HepG2 (cell line): ENCODE measurements around the gene ALOXE3. TPM values are rescaled to one million over a fixed set of nuclear protein-coding genes. Genes with fewer than 3 reads are reported as not detected.

Experiments
- ATAC-seq: fragments of 200-7000 bp; cut with Tn5 transposase; 3 replicates; pipeline ENCODE4 v1.9.1; 2020; ENCODE audit warnings: mild to moderate bottlenecking, moderate library complexity
- BruUV-seq: library from RNA; stranded (reverse); fragments of 400-500 nt; replicated peaks from 2 replicates; lab custom pipeline; 2021; lab: Mats Ljungman, UMichigan
- CTCF ChIA-PET: fragments of 300-600 bp; formaldehyde crosslinking; extraction: SDS; loops from one replicate; lab custom pipeline; 2021; ENCODE audit warnings: low total read pairs, inconsistent platforms, low intra/inter-chr PET ratio; lab: Yijun Ruan, JAX
- POLR2A ChIA-PET: fragments of 350-600 bp; sonication (Branson Sonifier 250); formaldehyde crosslinking; loops from one replicate; lab custom pipeline; 2020; ENCODE audit warnings: antibody characterized with exemption, inconsistent platforms; lab: Yijun Ruan, JAX
- DNase-seq: peaks from one replicate; pipeline ENCODE4 v3.0.0-alpha.2; 2015; ENCODE audit warnings: low spot score
- FAIRE-seq: peaks from 3 replicates; lab custom pipeline; 2011; peaks lifted over from hg19 to GRCh38; lab: Jason Lieb, UNC
- H2AFZ ChIP-seq: one replicate; pipeline ENCODE4 v1.6.1; 2011; ENCODE audit warnings: low read length, inconsistent platforms
- H3K27ac ChIP-seq: fragments of 300-600 bp; 3 replicates; pipeline ENCODE4 v1.8.0; 2011; ENCODE audit warnings: mixed run types, mild to moderate bottlenecking, mixed read lengths, low read length, inconsistent platforms; ENCODE audit not compliant: insufficient read depth; ENCODE audit errors: extremely low read length
- H3K27me3 ChIP-seq, 2 experiments: fragments of 200-600 bp in 1 of 2; 2 replicates in 1 of 2; 3 replicates in 1 of 2; pipeline versions ENCODE4 v1.6.0 to v1.8.0; 2011; ENCODE audit warnings: low read length in 2 of 2, mild to moderate bottlenecking in 2 of 2, moderate library complexity in 2 of 2, inconsistent platforms in 1 of 2; ENCODE audit not compliant: insufficient read depth in 2 of 2, control insufficient read depth in 1 of 2
- H3K36me3 ChIP-seq, 2 experiments: fragments of 200-600 bp in 1 of 2; replicated peaks in 1 of 2; 2 replicates in 1 of 2; 3 replicates in 1 of 2; pipeline versions ENCODE4 v1.5.1 to v1.8.0; 2011; ENCODE audit warnings: low read length in 2 of 2, inconsistent platforms in 1 of 2; ENCODE audit not compliant: insufficient read depth in 2 of 2, control insufficient read depth in 1 of 2
- H3K4me1 ChIP-seq: 2 replicates; pipeline ENCODE4 v1.5.1; 2012; ENCODE audit warnings: low read length, inconsistent platforms; ENCODE audit not compliant: insufficient read depth
- H3K4me2 ChIP-seq: 2 replicates; pipeline ENCODE4 v1.6.0; 2011; ENCODE audit warnings: low read depth, low read length, inconsistent platforms
- H3K4me3 ChIP-seq, 3 experiments: fragments of 200-600 bp in 1 of 3; sonication (generic), shearing (Covaris generic) in 1 of 3; replicated peaks in 1 of 3; 2 replicates each; pipeline ENCODE4 v1.5.1; 2011 to 2016; ENCODE audit warnings: low read length in 3 of 3, inconsistent platforms in 2 of 3, low read depth in 2 of 3, mild to moderate bottlenecking in 2 of 3, control low read depth in 1 of 3, mixed read lengths in 1 of 3; ENCODE audit not compliant: insufficient read depth in 1 of 3
- H3K79me2 ChIP-seq: one replicate; pipeline ENCODE4 v1.6.1; 2011; ENCODE audit warnings: low read length, inconsistent platforms; ENCODE audit not compliant: insufficient read depth
- H3K9ac ChIP-seq: 2 replicates; pipeline ENCODE4 v1.6.0; 2011; ENCODE audit warnings: mild to moderate bottlenecking, low read depth, low read length, inconsistent platforms; ENCODE audit not compliant: insufficient read depth
- H3K9me3 ChIP-seq: 2 replicates; pipeline ENCODE4 v1.5.1; 2012; ENCODE audit warnings: mild to moderate bottlenecking, low read length
- H4K20me1 ChIP-seq: 2 replicates; pipeline ENCODE4 v1.6.0; 2011; ENCODE audit warnings: inconsistent platforms, mild to moderate bottlenecking, low read length, moderate library complexity; ENCODE audit not compliant: insufficient read depth
- ATF5 ChIP-seq: sonication (generic); formaldehyde crosslinking; IDR thresholded peaks from 2 replicates; pipeline ENCODE4 v1.4.0; 2020; ENCODE audit warnings: mild to moderate bottlenecking, low read depth, missing genetic modification reagents
- BCL3 ChIP-seq: sonication (generic); formaldehyde crosslinking; IDR thresholded peaks from 2 replicates; pipeline ENCODE4 v1.5.1; 2020; ENCODE audit warnings: mild to moderate bottlenecking, missing genetic modification reagents, moderate library complexity
- IKZF4 ChIP-seq: sonication (generic); formaldehyde crosslinking; IDR thresholded peaks from 2 replicates; pipeline ENCODE4 v1.5.1; 2020; ENCODE audit warnings: borderline replicate concordance, mild to moderate bottlenecking, low read depth, missing genetic modification reagents; ENCODE audit errors: not compliant biosample characterization
- JDP2 ChIP-seq: sonication (generic); formaldehyde crosslinking; IDR thresholded peaks from 2 replicates; pipeline ENCODE4 v1.8.1; 2022; ENCODE audit warnings: missing genetic modification reagents, borderline replicate concordance
- KLF9 ChIP-seq: IDR thresholded peaks from 2 replicates; pipeline ENCODE4 v1.6.1; 2016; ENCODE audit warnings: low read depth
- NR2F6 ChIP-seq, 2 experiments: IDR thresholded peaks; 2 replicates each; pipeline ENCODE4 v1.6.1; 2016; ENCODE audit warnings: antibody characterized with exemption in 1 of 2, mild to moderate bottlenecking in 1 of 2
- PPARG ChIP-seq: conservative IDR thresholded peaks from 2 replicates; pipeline ENCODE4 v1.6.1; 2016; ENCODE audit warnings: missing biosample characterization, missing genetic modification reagents
- RFXANK ChIP-seq: IDR thresholded peaks from 2 replicates; pipeline ENCODE4 v1.6.1; 2016
- SALL1 ChIP-seq: sonication (generic); formaldehyde crosslinking; IDR thresholded peaks from 2 replicates; pipeline ENCODE4 v1.8.0; 2022; ENCODE audit warnings: mild to moderate bottlenecking, missing genetic modification reagents
- SMAD3 ChIP-seq: sonication (generic); formaldehyde crosslinking; IDR thresholded peaks from 2 replicates; pipeline ENCODE4 v1.4.0; 2020; ENCODE audit warnings: missing genetic modification reagents
- TFAP4 ChIP-seq: sonication (generic); IDR thresholded peaks from 2 replicates; pipeline ENCODE4 v1.6.1; 2016; ENCODE audit warnings: low read depth, borderline replicate concordance
- THAP11 ChIP-seq: IDR thresholded peaks from 2 replicates; pipeline ENCODE4 v1.6.1; 2016; ENCODE audit warnings: missing biosample characterization, missing genetic modification reagents
- XRCC5 ChIP-seq: fragments of 200-400 bp; formaldehyde crosslinking; optimal IDR thresholded peaks from 2 replicates; pipeline ENCODE3; 2017; ENCODE audit warnings: mild to moderate bottlenecking, low read length
- ZNF432 ChIP-seq: sonication (generic); formaldehyde crosslinking; IDR thresholded peaks from 2 replicates; pipeline ENCODE4 v1.5.0; 2020; ENCODE audit warnings: missing genetic modification reagents, mild to moderate bottlenecking, borderline replicate concordance
- ZNF503 ChIP-seq: sonication (generic); formaldehyde crosslinking; IDR thresholded peaks from 2 replicates; pipeline ENCODE4 v1.4.0; 2020; ENCODE audit warnings: missing genetic modification reagents
- ZNF639 ChIP-seq: conservative IDR thresholded peaks from 2 replicates; pipeline ENCODE4 v1.6.1; 2018; ENCODE audit warnings: missing genetic modification reagents
- WGBS: methylation state at CpG from one replicate; pipeline ENCODE4 v1.1.6; 2017; ENCODE audit warnings: low lambda C conversion rate; 5-methylcytosine and 5-hydroxymethylcytosine counted together
- in situ Hi-C: cut with HindIII; loops from 2 replicates; pipeline ENCODE4 v1.10.0; 2017; ENCODE audit warnings: low pct_unique_long_range_greater_than_20kb; ENCODE audit not compliant: extremely low pct_ligation_motif_present
- intact Hi-C: fragments of 100-400 bp; cut with micrococcal nuclease; formaldehyde crosslinking; loops from one replicate; pipeline ENCODE4 v1.10.0; 2022; ENCODE audit not compliant: unreplicated experiment
- polyA plus RNA-seq, 8 experiments: library from polyadenylated mRNA; depleted of rRNA in 3 of 8; stranded (reverse) in 7 of 8; unstranded in 1 of 8; fragments of >200 nt; fragmentation: Illumina TruSeq in 4 of 8; extraction: Trizol in 4 of 8; gene quantifications; 2 replicates each; pipeline versions ENCODE4 v1.2.1 to v1.2.3, GENCODE V29; 2011 to 2016; ENCODE audit warnings: low read depth in 4 of 8, missing spikeins in 1 of 8, mixed read lengths in 1 of 8; ENCODE audit not compliant: insufficient read depth in 1 of 8
- total RNA-seq, 5 experiments: library from RNA; depleted of rRNA; stranded (reverse); fragments of >200 nt; fragmentation: Illumina TruSeq; extraction: Trizol; gene quantifications; 2 replicates each; pipeline ENCODE4 v1.2.3, GENCODE V29; 2016; ENCODE audit warnings: low read depth in 1 of 5

ALOXE3 gene
- total and polyA plus RNA-seq, 2 of the 13 experiments (the other 11 are each of a cell fraction or from before 2014, with no cell fraction given), result 0.07 TPM; not detected in 1

GRCh38 chr17:8118769-8119580 is 661 bp upstream of the ALOXE3 start:
- BruUV-seq, result no TSS peak
- H3K4me1 ChIP-seq, result peaks cover 52% of the 10 kb centered on the region
- H3K9ac ChIP-seq, result peak overlapping the region; percentile 62
- 0 out of 2 replicates have a peak, but pooled peaks have one; percentile 21 for TF ChIP-seq ZNF639
- no peak for TF ChIP-seq JDP2
- no peak for TF ChIP-seq KLF9 (CRISPR knock-in tag)
- 0 out of 2 replicates have a peak, but pooled peaks have one; percentile 12 for TF ChIP-seq THAP11
- peak; percentile 54 for TF ChIP-seq NR2F6 (IDR thresholded peaks at IDR 0.05)
- TF ChIP-seq NR2F6 (CRISPR knock-in tag; IDR thresholded peaks at IDR 0.05), result 0 out of 2 replicates have a peak, but pooled peaks have one; percentile 17
- no peak for TF ChIP-seq IKZF4 (CRISPR knock-in tag)
- TF ChIP-seq ZNF503 (CRISPR knock-in tag), result peak; percentile 23; the same call in 1 of the 2 replicates
- peak; percentile 46 for TF ChIP-seq SALL1 (CRISPR knock-in tag)
- TF ChIP-seq ATF5 (CRISPR knock-in tag), result no peak
- TF ChIP-seq ZNF432, result no peak
- peak; percentile 25; the same call in 1 of the 2 replicates for TF ChIP-seq BCL3 (CRISPR knock-in tag)
- peak; percentile 72 for TF ChIP-seq XRCC5
- TF ChIP-seq TFAP4, result peak; percentile 10; the same call in 1 of the 2 replicates
- 0 out of 2 replicates have a peak, but pooled peaks have one; percentile 36 for TF ChIP-seq PPARG
- peak; percentile 78; the same call in 1 of the 2 replicates for TF ChIP-seq RFXANK (CRISPR knock-in tag)
- TF ChIP-seq SMAD3 (CRISPR knock-in tag), result peak; percentile 35; the same call in 1 of the 2 replicates

More at GRCh38 chr17:8118769-8119580, 661 bp upstream of the ALOXE3 start:
- ChIA-PET CTCF (interaction anchor here (1.6 kb wide), 1 partner anchor 25 kb away, joined by 12 read pairs; no protein-coding TSS in a partner anchor), POLR2A (interaction anchor here (0.7 to 5.1 kb wide), 10 partner anchors 16 to 176 kb away, joined by 3 to 35 read pairs (median 6); partner anchors contain the start of genes CTC1 and SLC25A35)
- peak overlapping the region; percentile 100 for H3K4me2 ChIP-seq
- DNase-seq, result peak; percentile 77
- peak overlapping the region; percentile 68 to 95 (median 94) for H3K4me3 ChIP-seq
- peak overlapping the region; percentile 74 for H2AFZ ChIP-seq
- peak; percentile 75 for ATAC-seq
- H4K20me1 ChIP-seq, result peaks cover 11% of the 10 kb centered on the region; the same call in 1 of the 2 replicates
- intact Hi-C loops, result loop anchor here (1.0 to 5.0 kb wide), 5 partner anchors 9 to 103 kb away; no protein-coding TSS in a partner anchor
- no peaks in the 10 kb centered on the region for H3K79me2 ChIP-seq
- H3K27me3 ChIP-seq, result peaks cover 6 to 58% of the 10 kb centered on the region in 2 experiments
- no peaks in the 10 kb centered on the region for H3K36me3 ChIP-seq
- H3K27ac ChIP-seq, result peak overlapping the region; percentile 10
- H3K9me3 ChIP-seq, result no peaks in the 10 kb centered on the region
- FAIRE-seq, result peak; percentile 26
- WGBS, result under 1% methylated on average over 22 of the region's 38 CpGs
- in situ Hi-C loops, result loop anchor here (5.0 kb wide), 1 partner anchor 47 kb away; no protein-coding TSS in a partner anchor
